HepG2 (cell line): Measurements from ENCODE around the gene GLIS2. TPM values are rescaled to one million over a fixed set of nuclear protein-coding genes. Genes with fewer than 3 reads are reported as not detected.

Experiments used
- ATAC-seq: fragments of 200-7000 bp; cut with Tn5 transposase; 3 replicates; pipeline ENCODE4 v1.9.1; 2020; ENCODE audit warnings: mild to moderate bottlenecking, moderate library complexity
- BruUV-seq: library from RNA; stranded (reverse); fragments of 400-500 nt; replicated peaks from 2 replicates; lab custom pipeline; 2021; lab: Mats Ljungman, UMichigan
- CTCF ChIA-PET: fragments of 300-600 bp; formaldehyde crosslinking; extraction: SDS; loops from one replicate; lab custom pipeline; 2021; ENCODE audit warnings: low total read pairs, inconsistent platforms, low intra/inter-chr PET ratio; lab: Yijun Ruan, JAX
- POLR2A ChIA-PET: fragments of 350-600 bp; sonication (Branson Sonifier 250); formaldehyde crosslinking; loops from one replicate; lab custom pipeline; 2020; ENCODE audit warnings: antibody characterized with exemption, inconsistent platforms; lab: Yijun Ruan, JAX
- DNase-seq: peaks from one replicate; pipeline ENCODE4 v3.0.0-alpha.2; 2015; ENCODE audit warnings: low spot score
- FAIRE-seq: peaks from 3 replicates; lab custom pipeline; 2011; peaks lifted over from hg19 to GRCh38; lab: Jason Lieb, UNC
- H2AFZ ChIP-seq: one replicate; pipeline ENCODE4 v1.6.1; 2011; ENCODE audit warnings: low read length, inconsistent platforms
- H3K27ac ChIP-seq: fragments of 300-600 bp; 3 replicates; pipeline ENCODE4 v1.8.0; 2011; ENCODE audit warnings: mixed run types, mild to moderate bottlenecking, mixed read lengths, low read length, inconsistent platforms; ENCODE audit not compliant: insufficient read depth; ENCODE audit errors: extremely low read length
- H3K27me3 ChIP-seq, 2 experiments: fragments of 200-600 bp in 1 of 2; 2 replicates in 1 of 2; 3 replicates in 1 of 2; pipeline versions ENCODE4 v1.6.0 to v1.8.0; 2011; ENCODE audit warnings: low read length in 2 of 2, mild to moderate bottlenecking in 2 of 2, moderate library complexity in 2 of 2, inconsistent platforms in 1 of 2; ENCODE audit not compliant: insufficient read depth in 2 of 2, control insufficient read depth in 1 of 2
- H3K36me3 ChIP-seq, 2 experiments: fragments of 200-600 bp in 1 of 2; replicated peaks in 1 of 2; 2 replicates in 1 of 2; 3 replicates in 1 of 2; pipeline versions ENCODE4 v1.5.1 to v1.8.0; 2011; ENCODE audit warnings: low read length in 2 of 2, inconsistent platforms in 1 of 2; ENCODE audit not compliant: insufficient read depth in 2 of 2, control insufficient read depth in 1 of 2
- H3K4me1 ChIP-seq: 2 replicates; pipeline ENCODE4 v1.5.1; 2012; ENCODE audit warnings: low read length, inconsistent platforms; ENCODE audit not compliant: insufficient read depth
- H3K4me2 ChIP-seq: 2 replicates; pipeline ENCODE4 v1.6.0; 2011; ENCODE audit warnings: low read depth, low read length, inconsistent platforms
- H3K4me3 ChIP-seq, 3 experiments: fragments of 200-600 bp in 1 of 3; sonication (generic), shearing (Covaris generic) in 1 of 3; replicated peaks in 1 of 3; 2 replicates each; pipeline ENCODE4 v1.5.1; 2011 to 2016; ENCODE audit warnings: low read length in 3 of 3, inconsistent platforms in 2 of 3, low read depth in 2 of 3, mild to moderate bottlenecking in 2 of 3, control low read depth in 1 of 3, mixed read lengths in 1 of 3; ENCODE audit not compliant: insufficient read depth in 1 of 3
- H3K79me2 ChIP-seq: one replicate; pipeline ENCODE4 v1.6.1; 2011; ENCODE audit warnings: low read length, inconsistent platforms; ENCODE audit not compliant: insufficient read depth
- H3K9ac ChIP-seq: 2 replicates; pipeline ENCODE4 v1.6.0; 2011; ENCODE audit warnings: mild to moderate bottlenecking, low read depth, low read length, inconsistent platforms; ENCODE audit not compliant: insufficient read depth
- H3K9me3 ChIP-seq: 2 replicates; pipeline ENCODE4 v1.5.1; 2012; ENCODE audit warnings: mild to moderate bottlenecking, low read length
- H4K20me1 ChIP-seq: 2 replicates; pipeline ENCODE4 v1.6.0; 2011; ENCODE audit warnings: inconsistent platforms, mild to moderate bottlenecking, low read length, moderate library complexity; ENCODE audit not compliant: insufficient read depth
- FOXA1 ChIP-seq, 2 experiments: fragments of 450-650 bp in 1 of 2; sonication (generic) in 1 of 2; formaldehyde crosslinking in 1 of 2; IDR thresholded peaks; 2 replicates each; pipeline versions ENCODE4 v1.4.0 to v1.6.1; 2016 to 2020; ENCODE audit warnings: missing genetic modification reagents in 1 of 2
- WGBS: methylation state at CpG from one replicate; pipeline ENCODE4 v1.1.6; 2017; ENCODE audit warnings: low lambda C conversion rate; 5-methylcytosine and 5-hydroxymethylcytosine counted together
- in situ Hi-C: cut with HindIII; loops from 2 replicates; pipeline ENCODE4 v1.10.0; 2017; ENCODE audit warnings: low pct_unique_long_range_greater_than_20kb; ENCODE audit not compliant: extremely low pct_ligation_motif_present
- intact Hi-C: fragments of 100-400 bp; cut with micrococcal nuclease; formaldehyde crosslinking; loops from one replicate; pipeline ENCODE4 v1.10.0; 2022; ENCODE audit not compliant: unreplicated experiment
- polyA plus RNA-seq, 8 experiments: library from polyadenylated mRNA; depleted of rRNA in 3 of 8; stranded (reverse) in 7 of 8; unstranded in 1 of 8; fragments of >200 nt; fragmentation: Illumina TruSeq in 4 of 8; extraction: Trizol in 4 of 8; gene quantifications; 2 replicates each; pipeline versions ENCODE4 v1.2.1 to v1.2.3, GENCODE V29; 2011 to 2016; ENCODE audit warnings: low read depth in 4 of 8, missing spikeins in 1 of 8, mixed read lengths in 1 of 8; ENCODE audit not compliant: insufficient read depth in 1 of 8
- total RNA-seq, 5 experiments: library from RNA; depleted of rRNA; stranded (reverse); fragments of >200 nt; fragmentation: Illumina TruSeq; extraction: Trizol; gene quantifications; 2 replicates each; pipeline ENCODE4 v1.2.3, GENCODE V29; 2016; ENCODE audit warnings: low read depth in 1 of 5
- TF ChIP-seq, protein P1 (sequence below): sonication (generic); formaldehyde crosslinking; IDR thresholded peaks from 2 replicates; pipeline ENCODE4 v1.9.0; 2021; ENCODE audit warnings: missing genetic modification reagents, borderline replicate concordance
- TF ChIP-seq, protein P2 (sequence below): sonication (generic); formaldehyde crosslinking; IDR thresholded peaks from 2 replicates; pipeline ENCODE4 v1.5.0; 2020; ENCODE audit warnings: mild to moderate bottlenecking, missing genetic modification reagents

Gene GLIS2
- total and polyA plus RNA-seq, 2 of the 13 experiments (the other 11 are each of a cell fraction or from before 2014, with no cell fraction given): 0.28 to 0.29 TPM

DNA sequence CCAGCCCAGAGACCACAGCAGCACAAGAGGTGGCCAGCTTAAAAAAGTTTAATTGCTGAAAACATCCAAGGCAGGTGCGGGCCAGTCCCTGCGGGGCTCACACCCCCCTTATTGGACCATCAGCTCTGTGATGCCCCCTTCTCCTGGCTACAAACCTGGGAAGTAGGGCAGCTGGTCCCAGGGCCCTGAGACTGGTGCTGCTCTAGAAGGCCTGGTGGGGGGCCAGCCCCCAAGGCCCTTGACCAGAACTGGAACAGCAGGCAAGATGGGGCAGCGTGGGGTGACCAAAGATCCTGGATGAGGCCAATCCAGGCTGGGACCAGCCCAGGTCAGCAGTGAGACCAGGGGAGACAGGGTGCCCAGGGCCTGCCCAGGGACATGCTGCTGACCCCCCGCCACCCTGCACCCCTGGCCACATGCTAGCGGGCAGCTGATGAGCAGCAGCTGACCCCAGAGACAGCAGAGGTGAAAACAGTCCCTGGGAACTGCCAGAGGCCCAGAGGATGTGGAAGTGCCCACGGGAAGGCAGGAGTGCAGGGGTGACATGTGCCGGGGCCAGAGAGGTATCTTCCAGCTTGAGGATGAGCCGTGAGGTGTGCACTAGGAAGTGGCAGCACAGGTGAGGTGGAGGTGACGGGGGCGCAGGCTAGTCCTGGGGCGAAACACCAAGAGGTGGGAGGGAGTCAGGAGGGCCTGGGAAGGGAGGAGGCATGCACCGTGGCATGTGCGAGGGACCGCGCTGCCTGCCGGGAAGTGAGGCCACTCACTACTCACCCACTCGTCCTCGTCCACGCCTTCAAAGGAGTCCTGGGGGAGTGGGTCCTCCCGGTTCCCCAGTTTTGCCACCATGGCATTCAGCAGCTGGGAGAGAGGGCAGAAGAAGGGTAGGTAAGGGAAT lies 38.9 kb downstream of the GLIS2 start (continued):
- TF ChIP-seq, protein P1, sequence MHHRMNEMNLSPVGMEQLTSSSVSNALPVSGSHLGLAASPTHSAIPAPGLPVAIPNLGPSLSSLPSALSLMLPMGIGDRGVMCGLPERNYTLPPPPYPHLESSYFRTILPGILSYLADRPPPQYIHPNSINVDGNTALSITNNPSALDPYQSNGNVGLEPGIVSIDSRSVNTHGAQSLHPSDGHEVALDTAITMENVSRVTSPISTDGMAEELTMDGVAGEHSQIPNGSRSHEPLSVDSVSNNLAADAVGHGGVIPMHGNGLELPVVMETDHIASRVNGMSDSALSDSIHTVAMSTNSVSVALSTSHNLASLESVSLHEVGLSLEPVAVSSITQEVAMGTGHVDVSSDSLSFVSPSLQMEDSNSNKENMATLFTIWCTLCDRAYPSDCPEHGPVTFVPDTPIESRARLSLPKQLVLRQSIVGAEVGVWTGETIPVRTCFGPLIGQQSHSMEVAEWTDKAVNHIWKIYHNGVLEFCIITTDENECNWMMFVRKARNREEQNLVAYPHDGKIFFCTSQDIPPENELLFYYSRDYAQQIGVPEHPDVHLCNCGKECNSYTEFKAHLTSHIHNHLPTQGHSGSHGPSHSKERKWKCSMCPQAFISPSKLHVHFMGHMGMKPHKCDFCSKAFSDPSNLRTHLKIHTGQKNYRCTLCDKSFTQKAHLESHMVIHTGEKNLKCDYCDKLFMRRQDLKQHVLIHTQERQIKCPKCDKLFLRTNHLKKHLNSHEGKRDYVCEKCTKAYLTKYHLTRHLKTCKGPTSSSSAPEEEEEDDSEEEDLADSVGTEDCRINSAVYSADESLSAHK (CRISPR knock-in tag): no peak
- TF ChIP-seq, protein P2, sequence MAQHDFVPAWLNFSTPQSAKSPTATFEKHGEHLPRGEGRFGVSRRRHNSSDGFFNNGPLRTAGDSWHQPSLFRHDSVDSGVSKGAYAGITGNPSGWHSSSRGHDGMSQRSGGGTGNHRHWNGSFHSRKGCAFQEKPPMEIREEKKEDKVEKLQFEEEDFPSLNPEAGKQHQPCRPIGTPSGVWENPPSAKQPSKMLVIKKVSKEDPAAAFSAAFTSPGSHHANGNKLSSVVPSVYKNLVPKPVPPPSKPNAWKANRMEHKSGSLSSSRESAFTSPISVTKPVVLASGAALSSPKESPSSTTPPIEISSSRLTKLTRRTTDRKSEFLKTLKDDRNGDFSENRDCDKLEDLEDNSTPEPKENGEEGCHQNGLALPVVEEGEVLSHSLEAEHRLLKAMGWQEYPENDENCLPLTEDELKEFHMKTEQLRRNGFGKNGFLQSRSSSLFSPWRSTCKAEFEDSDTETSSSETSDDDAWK (CRISPR knock-in tag): no peak

DNA sequence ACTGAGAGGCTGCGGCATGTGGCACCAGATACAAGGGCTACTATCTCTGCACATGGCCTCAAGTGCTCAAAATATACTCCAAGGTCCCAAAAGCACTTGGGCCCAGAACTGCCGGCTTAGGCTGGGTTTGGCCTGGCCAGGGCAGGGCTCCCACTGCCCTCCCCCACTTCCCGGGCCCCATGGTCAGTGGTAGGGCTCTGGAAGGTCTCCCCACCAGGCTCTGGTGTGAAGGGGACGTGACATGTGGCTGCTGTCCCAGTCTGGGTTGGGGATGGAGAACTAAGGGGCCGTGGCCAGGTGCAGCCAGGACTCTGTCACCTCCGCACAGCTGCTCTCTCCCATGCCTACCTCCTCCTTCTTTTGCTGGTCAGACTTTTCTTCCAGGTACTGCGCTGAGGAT lies 41.0 kb downstream of the GLIS2 start:
- Histone ChIP-seq H4K20me1 (no peaks in the 10 kb centered on the region), H3K4me3 (no peak overlapping the region), H3K4me2 (no peak overlapping the region), H3K9me3 (no peaks in the 10 kb centered on the region), H3K9ac (no peak overlapping the region), H3K79me2 (no peaks in the 10 kb centered on the region), H3K4me1 (peaks cover 37% of the 10 kb centered on the region), H3K27me3 (no peaks in the 10 kb centered on the region; a peak in 1 of 5 replicates), H3K27ac (no peak overlapping the region), H2AFZ (no peak overlapping the region), H3K36me3 (no peaks in the 10 kb centered on the region)
- FAIRE-seq: no peak
- CTCF ChIA-PET: no interaction called here
- POLR2A ChIA-PET: no interaction called here
- in situ Hi-C loops: no loop called here
- DNase-seq: no peak
- ATAC-seq: no peak
- intact Hi-C loops: no loop called here
- TF ChIP-seq FOXA1 (IDR thresholded peaks at IDR 0.05) (no peak), FOXA1 (CRISPR knock-in tag; IDR thresholded peaks at IDR 0.05) (no peak)
- WGBS: 100% methylated on average over 2 of the region's 7 CpGs
- BruUV-seq: no TSS peak
